HG02610 (cell line): Measurements from ENCODE around the gene SLC3A2.
"Not testable (repeated sequence)": the region's sequence is repeated elsewhere in the genome, so short reads cannot be mapped to it uniquely, and the experiment has no call there.

ENCODE experiments used
- ATAC-seq: cut with Tn5 transposase; IDR thresholded peaks from one replicate; pipeline ENCODE4 v1.9.1; 2021; ENCODE audit warnings: mild to moderate bottlenecking, moderate library complexity; ENCODE audit not compliant: unreplicated experiment

The SLC3A2 gene

GRCh38 chr11:62926680-62927455, 46.2 kb downstream of the SLC3A2 start:
- no peak for ATAC-seq

GRCh38 chr11:62928011-62928410, 47.3 kb downstream of the SLC3A2 start:
- ATAC-seq, result no peak

GRCh38 chr11:62930157-62930556, 49.5 kb downstream of the SLC3A2 start:
- ATAC-seq, result no peak

GRCh38 chr11:62930666-62931065, 50.0 kb downstream of the SLC3A2 start:
- no peak for ATAC-seq

- no peak for ATAC-seq
Measured at GRCh38 chr11:62931499-62932278, 51.0 kb downstream of the SLC3A2 start.

GRCh38 chr11:62933285-62933684, 52.6 kb downstream of the SLC3A2 start:
- ATAC-seq, result no peak

- ATAC-seq, result no peak
Measured at GRCh38 chr11:62933750-62934495, 53.2 kb downstream of the SLC3A2 start.

- ATAC-seq, result no peak
Measured at GRCh38 chr11:62934496-62934785, 53.7 kb downstream of the SLC3A2 start.

- ATAC-seq, result not testable (repeated sequence)
Measured at GRCh38 chr11:62937528-62937927, 56.8 kb downstream of the SLC3A2 start.
